Midbrain (tissue), 1 donor: ENCODE measurements around the gene TMEM236.
A peak's percentile ranks its signal among the peaks of the same experiment; 100 is the strongest.

ENCODE experiments used
- DNase-seq: peaks from one replicate; lab custom pipeline; 2025; lab: John Stamatoyannopoulos, UW

The TMEM236 gene

GRCh38 chr10:17740668-17741067 is 11.3 kb upstream of the TMEM236 start:
- DNase-seq = no peak

GRCh38 chr10:17742918-17743317 is 9.1 kb upstream of the TMEM236 start:
- DNase-seq = peak; percentile 43

- no peak for DNase-seq
These were observed 8.6 kb upstream of the TMEM236 start for GRCh38 chr10:17743437-17743836.

GRCh38 chr10:17744341-17744861 is 7.6 kb upstream of the TMEM236 start:
- no peak for DNase-seq

- no peak for DNase-seq
These were observed 4.0 kb upstream of the TMEM236 start for GRCh38 chr10:17747883-17748550.

GRCh38 chr10:17749890-17750289 is 2.1 kb upstream of the TMEM236 start:
- DNase-seq = no peak

GRCh38 chr10:17756557-17757217 is 4.7 kb downstream of the TMEM236 start:
- DNase-seq = no peak

- DNase-seq = no peak
These were observed 6.2 kb downstream of the TMEM236 start for GRCh38 chr10:17758200-17758599.

- DNase-seq = no peak
These were observed 6.9 kb downstream of the TMEM236 start for GRCh38 chr10:17758896-17759295.

GRCh38 chr10:17764142-17764541 is 12.1 kb downstream of the TMEM236 start:
- no peak for DNase-seq

GRCh38 chr10:17765602-17766001 is 13.6 kb downstream of the TMEM236 start:
- no peak for DNase-seq

GRCh38 chr10:17766731-17767130 is 14.7 kb downstream of the TMEM236 start:
- no peak for DNase-seq

GRCh38 chr10:17768496-17768895 is 16.5 kb downstream of the TMEM236 start:
- no peak for DNase-seq

GRCh38 chr10:17768957-17769356 is 17.0 kb downstream of the TMEM236 start:
- DNase-seq = no peak

- peak; percentile 10 for DNase-seq
These were observed 19.0 kb downstream of the TMEM236 start for GRCh38 chr10:17771017-17771416.

GRCh38 chr10:17779784-17780183 is 27.8 kb downstream of the TMEM236 start:
- peak; percentile 23 for DNase-seq

- no peak for DNase-seq
These were observed 28.7 kb downstream of the TMEM236 start for GRCh38 chr10:17780727-17781126.

GRCh38 chr10:17781856-17782255 is 29.9 kb downstream of the TMEM236 start:
- DNase-seq = no peak

- no peak for DNase-seq
These were observed 31.1 kb downstream of the TMEM236 start for GRCh38 chr10:17782921-17783665.

GRCh38 chr10:17783751-17784150 is 31.8 kb downstream of the TMEM236 start:
- DNase-seq = no peak

GRCh38 chr10:17784688-17785087 is 32.7 kb downstream of the TMEM236 start:
- DNase-seq = no peak

GRCh38 chr10:17785276-17785930 is 33.4 kb downstream of the TMEM236 start:
- peak; percentile 19 for DNase-seq
